Stimulated activated CD4-positive, alpha-beta T cell treated with anti-CD3 and anti-CD28 coated beads, Interleukin-15, amount 100 ng/mL, for 48 hours (primary cell): ENCODE measurements around the gene GPR132.

Experiments
- DNase-seq, 2 donors: peaks; one replicate each; pipeline ENCODE4 v3.0.0-alpha.2; 2020; ENCODE audit warnings: low read depth in 2 of 2

GPR132 gene

DNA sequence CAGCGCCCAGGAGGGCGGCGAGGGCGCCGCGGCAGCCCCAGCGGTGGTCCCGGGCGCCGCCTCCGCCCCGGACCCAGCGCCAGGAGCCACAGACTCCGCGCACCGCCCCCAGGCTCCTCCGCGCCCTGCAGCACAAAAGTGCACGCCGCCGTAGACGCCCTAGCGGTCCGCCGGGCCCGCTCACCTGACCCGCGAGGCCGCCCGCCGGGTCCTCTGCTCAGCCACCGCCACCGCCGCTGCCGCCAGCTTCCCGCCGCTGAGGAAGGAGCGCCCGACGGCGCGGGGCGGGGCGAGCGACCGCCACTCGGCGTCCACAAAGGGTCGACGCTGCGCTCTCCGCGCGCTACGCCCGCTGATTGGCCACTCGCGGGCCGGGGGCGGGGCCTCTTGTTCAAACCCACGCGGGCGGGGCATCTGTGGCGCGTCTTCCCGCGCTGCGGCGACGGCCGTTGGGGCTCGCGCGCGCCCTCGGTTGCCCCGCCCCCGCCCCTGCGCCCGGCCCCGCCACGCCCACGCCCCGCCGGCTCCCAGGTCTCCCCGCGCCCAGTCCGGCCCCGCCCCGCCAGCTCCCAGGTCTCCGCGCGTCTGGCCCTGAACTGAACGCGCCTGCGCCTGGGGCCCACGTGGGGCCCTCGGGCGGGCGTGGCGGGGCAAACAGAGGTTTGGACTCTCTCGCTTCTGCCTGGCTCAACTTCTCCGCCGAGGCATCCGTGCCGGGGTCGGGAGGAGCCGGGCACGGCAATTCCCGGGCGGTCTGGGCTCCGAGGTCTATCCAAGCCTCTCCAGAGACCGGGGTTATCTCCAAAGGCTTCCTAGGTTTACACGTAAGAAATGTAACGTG, 44.2 kb downstream of the GPR132 start, which contains the start of gene CDCA4:
TSS of gene CDCA4 (minus strand) at position 269 of the 841 bp plus-strand sequence. CDS start 9,154 bp downstream, outside the sequence.
- DNase-seq = peak; percentile 95 to 97

DNA sequence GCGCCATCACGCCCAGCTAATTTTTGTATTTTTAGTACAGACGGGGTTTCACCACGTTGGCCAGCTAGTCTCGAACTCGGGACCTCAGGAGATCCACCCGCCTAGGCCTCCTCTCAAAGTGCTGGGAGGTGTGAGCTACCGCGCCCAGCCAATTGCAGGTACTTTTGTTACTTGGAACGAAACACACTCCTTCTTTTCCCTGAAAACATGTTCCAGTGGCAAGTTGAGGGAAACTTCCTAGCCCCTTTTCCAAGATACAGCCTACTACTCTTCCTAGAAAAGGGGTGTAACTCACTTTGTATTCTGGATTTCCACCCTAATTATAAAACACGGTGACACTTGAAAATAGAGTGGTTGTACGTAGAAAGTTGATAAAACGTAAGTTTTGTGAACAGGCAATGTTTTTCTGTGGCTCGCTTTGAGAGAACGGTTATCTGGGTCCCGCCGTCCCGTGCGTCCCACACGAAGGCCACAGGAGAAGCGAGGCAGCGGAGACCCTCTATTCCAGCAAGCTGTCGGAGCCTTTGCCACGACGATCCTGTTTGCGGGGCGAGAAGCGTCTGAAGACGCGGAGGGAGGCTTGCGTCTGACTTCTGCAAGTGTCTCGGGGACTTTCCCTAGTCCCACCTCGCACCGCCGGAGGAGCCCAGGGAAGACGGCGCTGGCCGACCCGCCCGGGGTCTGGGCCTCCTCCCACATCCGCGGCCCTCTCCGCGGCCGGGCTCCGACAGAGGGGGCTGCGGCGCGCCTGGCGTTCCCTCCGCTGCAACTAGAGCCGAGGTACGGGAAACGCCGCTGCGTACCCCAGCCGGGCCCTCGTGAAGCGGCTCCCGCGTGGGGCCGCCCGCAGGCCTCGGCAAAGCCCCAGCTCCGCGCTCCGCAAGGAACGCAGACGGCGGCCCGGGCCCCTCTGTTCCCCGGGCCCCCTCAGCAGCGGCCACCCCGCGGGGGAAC, 45.1 kb downstream of the GPR132 start:
- peak; percentile 38 to 43 for DNase-seq

DNA sequence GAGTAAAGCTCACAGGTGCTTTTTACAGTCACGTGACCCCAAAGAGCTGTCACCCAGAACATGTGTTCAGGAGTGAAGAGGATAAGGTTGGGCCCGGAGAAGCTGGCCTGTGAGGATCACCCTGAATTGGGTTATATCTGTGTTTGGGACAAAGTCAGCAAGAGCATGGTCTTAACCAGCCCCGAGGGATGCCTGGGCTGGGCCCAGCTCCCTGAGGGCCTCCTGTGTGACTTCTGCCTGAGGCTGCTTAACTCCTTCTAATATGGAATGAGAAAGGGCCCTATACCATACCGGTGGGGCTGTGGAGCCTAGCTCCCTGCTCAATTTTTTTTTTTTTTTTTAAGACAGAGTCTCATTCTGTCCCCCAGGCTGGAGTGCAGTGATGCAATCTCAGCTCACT, 46.8 kb downstream of the GPR132 start:
- DNase-seq = no peak

DNA sequence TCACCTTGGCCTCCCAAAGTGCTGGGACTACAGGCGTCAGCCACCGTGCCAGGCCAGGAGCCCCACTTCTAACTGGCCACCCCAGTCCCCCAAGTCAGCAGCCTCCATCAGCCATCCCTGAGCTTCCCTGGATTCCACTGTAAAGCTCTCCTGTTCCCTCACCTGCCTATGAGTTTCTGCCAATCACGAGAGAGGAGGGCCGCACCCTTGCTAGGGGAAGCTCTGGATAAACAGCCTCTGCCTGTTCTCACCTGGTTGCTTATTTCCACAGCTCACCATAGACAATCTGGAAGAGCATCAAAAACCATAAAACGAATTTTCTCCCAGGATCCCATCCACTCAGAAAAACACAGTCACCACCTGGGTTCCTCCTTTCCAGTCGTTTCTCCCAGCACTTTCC, 49.3 kb downstream of the GPR132 start:
- no peak for DNase-seq

GRCh38 chr14:105015242-105015641, 50.0 kb downstream of the GPR132 start:
- no peak for DNase-seq

GRCh38 chr14:105014631-105015030, 50.6 kb downstream of the GPR132 start:
- no peak for DNase-seq

- DNase-seq = no peak
These were observed 51.2 kb downstream of the GPR132 start for GRCh38 chr14:105014032-105014431.

DNA sequence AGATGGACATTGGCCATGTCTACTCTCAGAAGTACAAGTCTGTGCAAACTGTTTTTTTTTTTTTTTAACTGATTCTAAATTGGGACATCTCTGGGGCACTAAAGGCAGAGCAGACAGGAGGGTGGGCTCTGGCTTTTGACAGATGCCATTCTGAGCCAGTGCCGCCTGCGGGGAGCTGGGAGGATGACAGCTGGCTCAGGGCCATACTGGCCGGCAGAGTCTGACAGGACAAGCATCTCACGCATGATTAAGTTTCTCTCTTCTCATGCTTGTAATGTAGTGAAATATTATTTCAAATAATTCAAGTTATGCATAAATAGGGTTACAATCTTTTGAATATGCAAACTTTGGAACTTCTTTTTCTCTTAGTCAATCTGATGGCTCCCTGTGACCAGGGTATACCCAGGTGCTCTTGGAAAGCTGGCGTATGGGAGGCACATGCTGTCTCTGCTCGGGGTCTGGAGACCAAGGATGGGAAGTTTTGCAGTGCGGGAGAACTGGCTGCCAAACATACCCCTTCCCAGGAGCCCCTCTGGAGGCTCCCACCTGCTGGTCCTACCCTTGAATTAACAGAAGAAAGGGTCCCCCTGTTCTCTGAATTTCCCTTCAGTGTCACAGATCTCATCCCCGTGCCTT, 52.0 kb downstream of the GPR132 start:
- DNase-seq = no peak

DNA sequence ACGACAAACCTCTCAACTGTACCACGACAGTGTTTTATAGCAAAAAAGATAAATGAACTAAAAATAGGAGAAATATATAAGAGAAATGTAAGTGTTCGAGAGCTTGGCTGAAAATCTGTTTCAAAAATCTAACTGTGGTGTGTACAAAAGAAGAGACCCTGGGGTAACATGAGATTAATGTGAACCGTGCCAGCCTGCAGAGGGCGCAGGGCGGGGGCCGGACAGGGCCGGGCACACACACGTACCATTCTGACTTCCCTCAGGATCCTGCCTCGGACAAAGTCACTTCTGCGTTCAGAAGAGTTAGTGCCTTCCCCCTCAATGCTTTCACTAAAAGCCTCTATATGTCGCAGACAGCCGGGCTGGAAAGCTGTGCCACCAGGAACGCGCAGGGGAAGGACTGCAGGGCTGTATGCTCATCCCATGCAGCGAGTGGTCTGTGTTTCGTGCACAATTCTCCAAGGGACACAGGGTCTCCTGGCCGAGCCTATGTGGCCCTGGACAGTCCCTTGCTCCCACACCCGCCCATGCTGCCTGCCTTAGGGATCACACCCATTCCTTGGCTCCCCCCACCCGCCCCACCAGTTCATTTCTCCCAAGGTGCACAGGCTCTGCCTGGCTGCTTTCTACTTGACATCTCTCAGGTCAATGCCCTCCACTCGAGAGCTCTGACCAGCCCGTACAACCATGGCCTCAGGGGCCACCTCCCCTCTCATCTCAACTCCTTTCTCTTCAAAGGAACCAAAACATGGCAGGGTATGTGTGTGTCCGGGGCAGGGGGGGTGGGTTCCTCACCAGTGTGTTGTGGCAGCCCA, 52.9 kb downstream of the GPR132 start:
- DNase-seq = no peak

DNA sequence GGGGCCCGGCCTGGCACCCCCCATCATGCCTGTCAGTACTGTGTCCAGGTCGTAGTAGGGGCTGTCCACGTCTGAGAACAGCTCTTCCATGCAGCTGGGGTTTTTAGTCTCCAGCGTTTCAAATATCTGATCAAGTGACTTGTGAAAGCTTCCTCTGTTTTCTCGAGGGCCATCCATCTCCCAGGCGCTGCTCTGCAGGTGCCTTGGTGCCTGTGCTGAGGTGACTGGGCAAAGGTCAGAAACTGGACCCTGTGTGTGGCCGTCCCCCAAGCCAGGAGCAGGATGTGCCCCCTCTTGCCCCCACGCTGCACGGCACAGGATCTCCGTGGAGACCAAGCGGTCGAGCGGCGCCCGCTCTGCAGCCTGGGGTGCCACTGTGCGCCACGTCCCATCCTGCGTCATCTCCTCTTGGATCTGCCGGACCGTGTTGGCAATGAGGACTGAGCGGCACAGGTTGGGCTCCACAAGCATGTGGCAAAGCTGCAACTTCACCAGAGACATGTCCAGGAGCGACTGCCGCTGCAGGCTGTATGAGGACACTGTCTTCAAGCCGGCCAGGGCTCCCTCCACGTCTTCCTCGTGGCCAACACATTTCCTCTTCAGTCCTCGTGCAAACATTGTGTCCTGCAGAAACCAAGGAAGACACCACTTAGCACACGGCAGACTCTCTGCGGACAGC, 53.8 kb downstream of the GPR132 start:
- DNase-seq = no peak

- DNase-seq = no peak
These were observed 54.3 kb downstream of the GPR132 start for GRCh38 chr14:105010891-105011291.

DNA sequence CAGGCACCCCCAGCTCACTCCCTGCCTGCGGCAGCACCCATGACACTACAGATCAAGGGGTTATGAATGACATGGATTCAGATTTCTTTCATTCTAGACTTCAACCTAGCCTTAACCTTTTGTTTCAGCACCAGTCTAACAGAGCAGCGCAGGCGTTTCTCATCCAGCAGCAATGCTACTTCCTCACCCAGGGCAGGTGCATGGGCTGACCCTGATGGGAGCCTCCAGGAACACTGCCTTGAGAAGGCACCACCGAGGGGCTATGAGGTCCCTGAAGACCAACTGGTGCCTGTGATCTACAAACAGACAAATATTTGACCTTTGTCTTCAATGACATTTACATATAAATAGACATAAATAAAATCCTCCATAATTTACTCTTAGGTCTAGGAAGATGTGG, 55.1 kb downstream of the GPR132 start:
- no peak for DNase-seq

DNA sequence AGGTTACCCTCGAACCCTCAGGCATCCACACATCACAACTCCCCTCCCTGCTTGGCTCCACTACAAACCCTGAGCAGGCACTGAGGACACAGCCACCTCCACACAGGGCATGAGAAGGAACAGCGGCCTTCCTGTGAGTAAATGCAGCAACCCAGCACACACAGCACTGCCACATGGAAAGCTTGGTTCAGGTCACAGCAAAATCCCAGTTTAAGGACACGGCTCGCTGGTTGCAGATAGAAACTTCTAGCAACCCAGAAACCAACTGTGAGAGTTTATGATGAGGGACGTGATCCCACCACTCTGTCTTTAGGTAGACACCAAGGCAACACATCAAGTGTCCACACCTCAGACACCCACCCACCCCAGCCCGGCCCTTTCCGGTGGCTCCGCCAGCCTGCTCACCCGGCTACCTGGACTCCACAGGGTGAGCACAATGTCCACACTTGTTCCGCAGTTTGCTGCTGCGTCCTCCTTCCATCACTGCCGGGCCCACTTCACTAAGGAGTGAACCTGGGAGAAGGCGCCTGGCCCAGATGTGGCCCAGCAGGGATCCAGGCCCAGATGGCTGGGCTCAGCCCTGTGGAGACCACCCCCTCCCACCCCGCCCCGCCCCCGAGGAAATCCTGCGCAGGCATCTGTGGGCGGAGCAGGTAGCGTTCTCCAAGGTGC, 57.5 kb downstream of the GPR132 start:
- no peak for DNase-seq

GRCh38 chr14:105006831-105007592, 58.2 kb downstream of the GPR132 start:
- no peak for DNase-seq

DNA sequence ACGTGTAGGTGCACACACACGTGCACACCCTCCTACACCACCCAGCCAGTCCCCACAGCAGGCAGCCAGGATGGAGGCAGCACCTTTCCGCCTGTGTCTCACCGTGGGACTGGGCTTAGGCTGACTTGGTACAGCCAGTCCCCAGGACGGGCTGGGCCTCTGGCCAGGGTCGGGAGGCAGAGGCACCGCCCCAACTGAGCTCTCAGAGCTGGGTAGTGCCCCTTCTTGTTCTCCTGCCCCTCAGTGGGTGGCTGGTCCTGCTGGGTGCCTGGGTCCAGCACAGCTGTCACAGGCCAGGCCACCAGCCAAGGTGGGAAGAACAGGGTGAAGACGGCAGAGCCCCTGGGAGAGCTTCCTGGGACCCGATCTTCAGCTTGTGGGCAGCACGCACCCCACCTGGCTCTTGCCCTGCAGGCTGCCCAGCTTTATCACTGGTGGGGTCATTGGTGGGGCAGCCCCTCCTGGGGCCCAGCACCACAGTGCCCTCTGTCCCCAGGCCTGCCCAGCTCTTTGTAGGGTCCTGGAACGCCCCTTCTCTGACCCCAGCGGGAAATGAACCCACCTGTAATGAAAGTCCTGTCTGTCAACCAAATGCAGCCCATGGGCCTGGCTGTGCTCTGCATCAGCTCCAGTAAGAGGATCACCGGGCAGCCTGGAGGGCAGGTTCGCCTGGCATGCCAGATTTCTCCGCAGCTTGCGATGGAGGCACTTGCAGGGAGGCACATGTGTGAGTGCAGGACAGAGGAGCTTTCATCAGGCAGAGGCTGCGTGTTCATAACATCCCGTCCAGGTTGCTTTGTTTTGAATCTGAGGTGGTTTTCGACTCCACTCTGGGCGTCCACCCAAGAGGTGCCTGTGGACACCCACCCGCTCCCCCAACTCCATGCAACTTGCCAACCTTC, 59.0 kb downstream of the GPR132 start:
- DNase-seq = no peak

DNA sequence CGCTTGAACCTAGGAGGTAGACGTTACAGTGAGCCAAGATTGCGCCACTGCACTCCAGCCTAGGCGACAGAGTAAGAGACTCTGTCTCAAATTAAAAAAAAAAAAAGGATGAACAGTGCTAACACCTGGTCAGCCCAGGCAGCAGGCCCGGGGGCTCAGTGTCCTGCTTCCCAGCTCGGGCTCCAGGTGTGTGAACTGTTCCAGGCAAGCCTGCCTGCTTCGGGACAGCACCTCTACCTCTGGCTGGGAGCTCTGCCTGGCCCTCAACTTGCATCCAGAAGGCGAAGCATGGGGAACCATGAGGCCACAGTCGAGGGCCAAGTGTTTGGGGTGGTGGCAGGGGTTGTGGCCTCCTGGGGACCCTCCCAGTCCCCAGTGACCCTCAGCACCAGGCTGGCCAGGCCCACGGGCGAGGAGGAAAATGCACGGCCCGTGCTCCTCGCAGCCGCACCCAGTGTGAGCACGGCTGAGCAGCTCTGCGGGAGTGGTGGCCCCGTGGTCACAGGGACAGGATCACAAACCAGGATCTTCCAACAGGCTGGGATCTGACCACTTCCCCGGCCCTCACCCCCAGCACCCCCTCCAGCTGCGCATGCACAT, 59.8 kb downstream of the GPR132 start:
- DNase-seq = no peak
